ENCODE data around the gene CMPK1. TPM values are rescaled to one million over a fixed set of nuclear protein-coding genes. Genes with fewer than 3 reads are reported as not detected.

The CMPK1 gene
- total RNA-seq, 1 experiment from 2014 or later = 77.4 TPM

DNA sequence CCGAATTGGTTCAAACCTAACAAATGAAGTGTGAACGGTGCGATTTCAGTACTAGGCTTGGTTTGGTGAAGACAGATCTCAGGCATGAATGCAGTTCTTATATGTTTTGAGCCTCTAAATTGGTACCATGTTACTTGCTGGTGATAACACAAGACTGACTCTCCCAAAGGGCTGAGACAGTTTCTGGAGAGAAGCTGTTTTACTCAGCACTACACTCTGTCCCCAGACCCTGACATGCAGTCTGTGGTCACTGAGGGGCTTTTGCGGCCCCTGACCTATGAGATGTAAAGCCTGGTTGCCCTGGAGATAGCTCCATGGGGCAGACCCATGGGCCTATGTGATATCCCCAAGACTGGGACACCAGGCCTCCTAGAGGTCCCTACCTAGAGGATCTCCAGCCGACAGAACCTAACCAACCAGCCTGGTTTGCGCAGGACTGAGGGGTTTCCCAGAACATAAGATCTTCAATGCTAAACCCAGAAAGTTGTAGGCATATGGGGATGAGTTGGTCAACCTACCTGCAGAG is 63.1 kb downstream of the CMPK1 start:
- peaks cover 9% of the 10 kb centered on the region for H3K9me3 Mint-ChIP-seq (ENCODE audit: unreplicated experiment)
- no peaks in the 10 kb centered on the region for H3K9me3 ChIP-seq
- no peaks in the 10 kb centered on the region for H3K27me3 ChIP-seq (replicated peaks; ENCODE audit: control insufficient read depth, insufficient read depth, low read length)
- no peaks in the 10 kb centered on the region for H3K36me3 ChIP-seq (ENCODE audit: control insufficient read depth, insufficient read depth, low read length)
- H3K4me1 Mint-ChIP-seq (ENCODE audit: low read depth, unreplicated experiment) = peaks cover 28% of the 10 kb centered on the region
- intact Hi-C loops (cut with micrococcal nuclease; ENCODE audit: unreplicated experiment) = no loop called here
- ChIA-PET CTCF (no interaction called here), POLR2A (no interaction called here)
- H3K27ac Mint-ChIP-seq (ENCODE audit: unreplicated experiment) = no peak overlapping the region
- DNase-seq = no peak
- H3K36me3 Mint-ChIP-seq (ENCODE audit: insufficient read depth, unreplicated experiment) = no peaks in the 10 kb centered on the region
- TF ChIP-seq, protein P1, sequence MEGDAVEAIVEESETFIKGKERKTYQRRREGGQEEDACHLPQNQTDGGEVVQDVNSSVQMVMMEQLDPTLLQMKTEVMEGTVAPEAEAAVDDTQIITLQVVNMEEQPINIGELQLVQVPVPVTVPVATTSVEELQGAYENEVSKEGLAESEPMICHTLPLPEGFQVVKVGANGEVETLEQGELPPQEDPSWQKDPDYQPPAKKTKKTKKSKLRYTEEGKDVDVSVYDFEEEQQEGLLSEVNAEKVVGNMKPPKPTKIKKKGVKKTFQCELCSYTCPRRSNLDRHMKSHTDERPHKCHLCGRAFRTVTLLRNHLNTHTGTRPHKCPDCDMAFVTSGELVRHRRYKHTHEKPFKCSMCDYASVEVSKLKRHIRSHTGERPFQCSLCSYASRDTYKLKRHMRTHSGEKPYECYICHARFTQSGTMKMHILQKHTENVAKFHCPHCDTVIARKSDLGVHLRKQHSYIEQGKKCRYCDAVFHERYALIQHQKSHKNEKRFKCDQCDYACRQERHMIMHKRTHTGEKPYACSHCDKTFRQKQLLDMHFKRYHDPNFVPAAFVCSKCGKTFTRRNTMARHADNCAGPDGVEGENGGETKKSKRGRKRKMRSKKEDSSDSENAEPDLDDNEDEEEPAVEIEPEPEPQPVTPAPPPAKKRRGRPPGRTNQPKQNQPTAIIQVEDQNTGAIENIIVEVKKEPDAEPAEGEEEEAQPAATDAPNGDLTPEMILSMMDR (IDR thresholded peaks at IDR 0.05; ENCODE audit: insufficient read depth in 1 of 2, low read depth in 1 of 2, low read length in 1 of 2, severe bottlenecking in 1 of 2, unreplicated experiment in 1 of 2) = no peak
- no peak overlapping the region for H3K4me3 Mint-ChIP-seq (ENCODE audit: unreplicated experiment)
- no peak overlapping the region for H3K4me3 ChIP-seq (ENCODE audit: low read depth, low read length)
- no TSS peak for BruUV-seq (replicated peaks)
- H3K27me3 Mint-ChIP-seq (ENCODE audit: insufficient read depth, unreplicated experiment) = no peaks in the 10 kb centered on the region
- H3K4me1 ChIP-seq = no peaks in the 10 kb centered on the region; the same call in 1 of the 2 replicates

DNA sequence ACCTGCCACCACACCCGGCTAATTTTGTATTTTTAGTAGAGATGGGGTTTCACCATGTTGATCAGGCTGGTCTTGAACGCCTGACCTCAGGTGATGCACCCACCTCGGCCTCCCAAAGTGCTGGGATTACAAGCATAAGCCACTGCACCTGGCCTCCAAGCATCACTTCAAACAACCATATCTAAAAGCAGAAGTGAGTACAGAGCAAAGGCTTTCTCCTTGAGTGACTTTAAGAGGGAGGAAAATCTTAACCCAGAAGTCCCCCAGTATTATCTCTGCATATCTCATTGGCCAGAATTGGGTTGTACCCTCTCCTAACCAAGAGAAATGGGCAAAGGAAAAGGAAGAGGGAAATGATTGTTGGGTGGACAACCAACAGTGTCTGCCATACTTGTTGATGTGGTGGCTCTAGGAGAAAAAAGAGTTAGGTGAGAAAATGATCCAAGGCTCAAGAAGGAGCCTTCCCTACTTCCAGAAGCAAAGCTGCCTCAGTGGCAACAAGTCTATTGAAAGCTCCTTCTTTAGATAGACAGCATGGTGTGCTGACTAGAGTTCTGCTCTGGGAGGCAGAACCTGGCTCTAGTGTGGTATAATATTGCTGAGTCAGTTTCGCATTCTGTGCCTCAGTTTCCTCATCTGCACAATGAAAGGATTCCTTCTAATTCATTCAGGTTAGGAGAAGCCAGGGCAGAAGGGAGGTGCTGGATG is 65.7 kb downstream of the CMPK1 start:
- no peak overlapping the region for H3K4me3 ChIP-seq (ENCODE audit: low read depth, low read length)
- H3K9me3 Mint-ChIP-seq (ENCODE audit: unreplicated experiment) = peaks cover 9% of the 10 kb centered on the region
- H3K9me3 ChIP-seq = no peaks in the 10 kb centered on the region
- no TSS peak for BruUV-seq (replicated peaks)
- TF ChIP-seq, protein P1 (IDR thresholded peaks at IDR 0.05; ENCODE audit: insufficient read depth in 1 of 2, low read depth in 1 of 2, low read length in 1 of 2, severe bottlenecking in 1 of 2, unreplicated experiment in 1 of 2) = no peak
- DNase-seq = no peak
- H3K36me3 ChIP-seq (ENCODE audit: control insufficient read depth, insufficient read depth, low read length) = no peaks in the 10 kb centered on the region
- peaks cover 26% of the 10 kb centered on the region for H3K4me1 Mint-ChIP-seq (ENCODE audit: low read depth, unreplicated experiment)
- no peak overlapping the region for H3K27ac Mint-ChIP-seq (ENCODE audit: unreplicated experiment)
- no peak overlapping the region for H3K4me3 Mint-ChIP-seq (ENCODE audit: unreplicated experiment)
- H3K36me3 Mint-ChIP-seq (ENCODE audit: insufficient read depth, unreplicated experiment) = no peaks in the 10 kb centered on the region
- intact Hi-C loops (cut with micrococcal nuclease; ENCODE audit: unreplicated experiment) = no loop called here
- ChIA-PET POLR2A (no interaction called here), CTCF (interaction anchor here (1.1 kb wide), 1 partner anchor 38 kb away, joined by 3 read pairs; the partner anchor contains the start of gene FOXD2)
- H3K4me1 ChIP-seq = peaks cover 18% of the 10 kb centered on the region
- H3K27me3 ChIP-seq (replicated peaks; ENCODE audit: control insufficient read depth, insufficient read depth, low read length) = no peaks in the 10 kb centered on the region
- no peaks in the 10 kb centered on the region for H3K27me3 Mint-ChIP-seq (ENCODE audit: insufficient read depth, unreplicated experiment)

- peaks cover 9% of the 10 kb centered on the region for H3K9me3 Mint-ChIP-seq (ENCODE audit: unreplicated experiment)
- CTCF ChIA-PET = interaction anchor here (0.6 to 1.1 kb wide), 2 partner anchors 9 to 38 kb away, joined by 3 read pairs; partner anchors contain the start of gene FOXD2
- no TSS peak for BruUV-seq (replicated peaks)
Observed at GRCh38 chr1:47399846-47400155, 66.2 kb downstream of the CMPK1 start.

More at GRCh38 chr1:47399846-47400155, 66.2 kb downstream of the CMPK1 start:
- Histone ChIP-seq H3K4me1 (peaks cover 18% of the 10 kb centered on the region), H3K36me3 (ENCODE audit: control insufficient read depth, insufficient read depth, low read length) (no peaks in the 10 kb centered on the region), H3K27me3 (replicated peaks; ENCODE audit: control insufficient read depth, insufficient read depth, low read length) (no peaks in the 10 kb centered on the region), H3K4me3 (ENCODE audit: low read depth, low read length) (no peak overlapping the region), H3K9me3 (no peaks in the 10 kb centered on the region)
- H3K27me3 Mint-ChIP-seq (ENCODE audit: insufficient read depth, unreplicated experiment) = no peaks in the 10 kb centered on the region
- no peak for DNase-seq
- intact Hi-C loops (cut with micrococcal nuclease; ENCODE audit: unreplicated experiment) = no loop called here
- TF ChIP-seq, protein P1 (IDR thresholded peaks at IDR 0.05; ENCODE audit: insufficient read depth in 1 of 2, low read depth in 1 of 2, low read length in 1 of 2, severe bottlenecking in 1 of 2, unreplicated experiment in 1 of 2) = no peak
- H3K4me3 Mint-ChIP-seq (ENCODE audit: unreplicated experiment) = no peak overlapping the region
- POLR2A ChIA-PET = no interaction called here
- H3K4me1 Mint-ChIP-seq (ENCODE audit: low read depth, unreplicated experiment) = peaks cover 25% of the 10 kb centered on the region
- no peak overlapping the region for H3K27ac Mint-ChIP-seq (ENCODE audit: unreplicated experiment)
- H3K36me3 Mint-ChIP-seq (ENCODE audit: insufficient read depth, unreplicated experiment) = no peaks in the 10 kb centered on the region

Data from Caco-2 (cell line).